PFSK-1 (cell line): ENCODE measurements around the gene REG4.

ENCODE experiments used
- POLR2AphosphoS5 ChIP-seq: IDR thresholded peaks from 2 replicates; pipeline ENCODE4 v1.6.1; 2012; ENCODE audit warnings: low read depth, mild to moderate bottlenecking, control low read depth, low read length, moderate library complexity
- REST ChIP-seq, 2 experiments: IDR thresholded peaks; 2 replicates each; pipeline versions ENCODE4 v1.6.1 to v1.8.0; 2011 to 2012; ENCODE audit warnings: low read depth in 2 of 2, low read length in 2 of 2, control low read depth in 1 of 2, inconsistent platforms in 1 of 2, mild to moderate bottlenecking in 1 of 2, moderate library complexity in 1 of 2; ENCODE audit not compliant: insufficient read depth in 1 of 2
- TAF1 ChIP-seq: IDR thresholded peaks from 2 replicates; pipeline ENCODE4 v1.6.1; 2012; ENCODE audit warnings: low read length, control low read depth, borderline replicate concordance; ENCODE audit not compliant: insufficient read depth

GRCh38 chr1:119797162-119797561, 14.1 kb downstream of the REG4 start:
- no peak for TF ChIP-seq REST (IDR thresholded peaks at IDR 0.05; ENCODE audit: insufficient read depth in 1 of 2, low read depth in 2 of 2, low read length in 2 of 2)
- no peak for TF ChIP-seq POLR2AphosphoS5
- TF ChIP-seq TAF1 = no peak
